GM12801 (cell line): Measurements from ENCODE around the gene MYL4.

Source experiments
- TF ChIP-seq, protein P1 (sequence below): IDR thresholded peaks from one replicate; pipeline ENCODE4 v1.5.1; 2011; ENCODE audit warnings: control low read depth; ENCODE audit not compliant: insufficient read length; ENCODE audit errors: extremely low read depth

MYL4 gene

DNA sequence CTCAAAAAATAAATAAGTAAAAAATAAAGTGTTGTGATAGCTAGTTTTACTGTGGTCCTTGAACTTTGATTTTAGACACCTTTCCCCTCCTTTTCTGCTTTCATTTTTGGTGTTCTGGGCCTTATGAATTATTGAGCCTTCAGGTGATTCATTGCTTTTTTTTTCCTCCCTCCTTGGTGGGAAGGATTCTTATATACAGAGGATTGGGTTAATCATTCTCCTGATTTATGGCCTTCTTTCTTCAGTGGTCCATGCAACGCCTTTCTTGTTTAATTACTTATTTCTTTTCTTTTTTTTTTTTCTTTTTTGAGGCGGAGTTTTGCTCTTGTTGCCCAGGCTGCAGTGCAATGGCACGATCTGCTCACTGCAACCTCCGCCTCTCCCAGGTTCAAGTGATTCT lies 8.0 kb upstream of the MYL4 start:
- TF ChIP-seq, protein P1, sequence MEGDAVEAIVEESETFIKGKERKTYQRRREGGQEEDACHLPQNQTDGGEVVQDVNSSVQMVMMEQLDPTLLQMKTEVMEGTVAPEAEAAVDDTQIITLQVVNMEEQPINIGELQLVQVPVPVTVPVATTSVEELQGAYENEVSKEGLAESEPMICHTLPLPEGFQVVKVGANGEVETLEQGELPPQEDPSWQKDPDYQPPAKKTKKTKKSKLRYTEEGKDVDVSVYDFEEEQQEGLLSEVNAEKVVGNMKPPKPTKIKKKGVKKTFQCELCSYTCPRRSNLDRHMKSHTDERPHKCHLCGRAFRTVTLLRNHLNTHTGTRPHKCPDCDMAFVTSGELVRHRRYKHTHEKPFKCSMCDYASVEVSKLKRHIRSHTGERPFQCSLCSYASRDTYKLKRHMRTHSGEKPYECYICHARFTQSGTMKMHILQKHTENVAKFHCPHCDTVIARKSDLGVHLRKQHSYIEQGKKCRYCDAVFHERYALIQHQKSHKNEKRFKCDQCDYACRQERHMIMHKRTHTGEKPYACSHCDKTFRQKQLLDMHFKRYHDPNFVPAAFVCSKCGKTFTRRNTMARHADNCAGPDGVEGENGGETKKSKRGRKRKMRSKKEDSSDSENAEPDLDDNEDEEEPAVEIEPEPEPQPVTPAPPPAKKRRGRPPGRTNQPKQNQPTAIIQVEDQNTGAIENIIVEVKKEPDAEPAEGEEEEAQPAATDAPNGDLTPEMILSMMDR: no peak

DNA sequence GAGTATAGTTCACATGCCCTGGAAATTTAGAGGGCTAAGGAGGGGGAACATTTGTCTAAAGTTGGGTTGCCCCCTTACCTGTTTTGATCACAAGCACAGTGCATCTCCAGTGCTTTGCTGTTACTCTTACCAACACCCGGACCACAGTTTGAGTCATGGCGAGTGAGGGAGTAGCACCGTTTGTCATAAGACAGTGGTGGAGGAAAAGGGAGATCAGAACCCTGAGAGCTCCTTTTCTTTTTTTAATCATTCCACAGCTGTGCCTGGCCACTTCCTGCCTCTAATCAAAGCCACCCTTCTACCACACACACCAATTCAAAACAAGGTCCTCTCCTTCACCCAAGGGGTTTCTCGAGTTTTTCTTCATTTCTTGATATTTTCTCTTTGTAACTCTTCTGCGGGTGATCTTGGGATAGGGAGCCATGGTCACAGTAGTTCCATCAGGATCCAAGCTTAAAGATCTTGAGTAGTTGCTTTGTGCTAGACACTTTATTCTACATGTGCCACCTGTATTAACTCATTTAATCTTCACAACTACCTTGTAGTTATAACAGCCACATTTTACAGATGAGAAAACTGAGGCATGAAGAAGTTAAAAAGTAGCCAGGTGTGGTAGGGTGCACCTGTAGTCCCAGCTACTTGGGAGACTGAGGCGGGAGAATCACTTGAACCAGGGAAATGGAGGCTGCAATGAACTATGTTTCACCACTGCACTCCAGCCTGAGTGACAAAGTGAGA lies 5.0 kb upstream of the MYL4 start:
- TF ChIP-seq, protein P1: no peak

DNA sequence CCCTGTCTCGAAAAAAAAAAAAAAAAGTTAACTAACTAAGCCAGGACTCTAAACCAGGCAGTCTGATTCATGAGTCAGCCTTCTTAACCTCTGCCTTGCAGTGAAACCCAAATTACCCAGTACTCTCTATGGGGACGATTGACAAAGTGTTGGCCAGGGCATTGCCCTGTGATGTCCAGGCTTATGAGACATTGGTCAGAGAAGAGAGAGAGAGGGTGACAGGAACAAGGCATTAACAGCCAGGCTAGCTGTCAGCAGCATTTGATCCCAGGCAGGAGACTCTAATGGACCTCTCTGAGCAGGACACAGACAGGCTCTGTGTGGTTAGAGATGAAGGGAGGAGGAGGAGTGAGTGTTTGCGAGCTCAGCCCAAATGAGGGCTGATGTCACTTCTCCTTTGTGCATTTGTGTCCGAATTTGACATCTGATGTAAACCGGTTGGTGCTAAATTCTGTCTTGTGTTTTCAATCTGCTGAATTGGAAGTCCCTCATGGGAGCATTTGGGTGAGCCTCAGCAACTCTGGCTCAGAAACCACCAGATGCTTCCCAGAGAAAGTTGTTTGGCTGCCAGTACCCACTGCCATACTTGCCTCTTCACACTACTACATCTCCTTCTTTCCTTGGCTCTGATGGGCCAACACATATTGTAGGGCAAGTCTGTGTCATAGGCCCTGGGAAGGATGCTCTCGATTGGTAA lies 4.3 kb upstream of the MYL4 start:
- TF ChIP-seq, protein P1: no peak

DNA sequence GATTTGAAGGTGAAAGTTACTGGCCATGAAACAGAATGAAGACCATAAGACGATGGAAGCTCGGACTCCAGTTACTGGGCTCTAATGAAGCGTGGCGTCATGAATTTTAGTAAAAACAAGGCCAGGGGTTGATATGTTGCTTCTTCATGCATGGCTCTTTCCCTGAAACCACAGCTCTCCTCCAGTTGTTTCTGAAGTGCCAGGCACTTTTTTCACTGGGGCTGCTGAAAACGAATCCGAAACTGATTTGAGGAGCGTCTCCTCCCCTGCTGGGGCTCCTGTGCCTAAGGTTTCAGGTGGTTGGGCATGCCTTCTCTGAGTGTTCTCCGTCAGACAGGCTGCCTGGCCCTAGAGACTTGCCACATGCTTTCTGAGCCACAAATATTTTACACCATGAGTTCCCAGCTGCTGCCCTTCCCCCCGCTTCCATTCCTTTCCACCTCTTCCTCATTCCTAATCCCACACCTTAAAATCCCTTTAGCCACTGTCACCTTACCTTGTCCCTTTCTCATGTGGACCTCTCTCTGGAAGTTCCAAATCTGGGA lies 3.7 kb upstream of the MYL4 start:
- TF ChIP-seq, protein P1: no peak

DNA sequence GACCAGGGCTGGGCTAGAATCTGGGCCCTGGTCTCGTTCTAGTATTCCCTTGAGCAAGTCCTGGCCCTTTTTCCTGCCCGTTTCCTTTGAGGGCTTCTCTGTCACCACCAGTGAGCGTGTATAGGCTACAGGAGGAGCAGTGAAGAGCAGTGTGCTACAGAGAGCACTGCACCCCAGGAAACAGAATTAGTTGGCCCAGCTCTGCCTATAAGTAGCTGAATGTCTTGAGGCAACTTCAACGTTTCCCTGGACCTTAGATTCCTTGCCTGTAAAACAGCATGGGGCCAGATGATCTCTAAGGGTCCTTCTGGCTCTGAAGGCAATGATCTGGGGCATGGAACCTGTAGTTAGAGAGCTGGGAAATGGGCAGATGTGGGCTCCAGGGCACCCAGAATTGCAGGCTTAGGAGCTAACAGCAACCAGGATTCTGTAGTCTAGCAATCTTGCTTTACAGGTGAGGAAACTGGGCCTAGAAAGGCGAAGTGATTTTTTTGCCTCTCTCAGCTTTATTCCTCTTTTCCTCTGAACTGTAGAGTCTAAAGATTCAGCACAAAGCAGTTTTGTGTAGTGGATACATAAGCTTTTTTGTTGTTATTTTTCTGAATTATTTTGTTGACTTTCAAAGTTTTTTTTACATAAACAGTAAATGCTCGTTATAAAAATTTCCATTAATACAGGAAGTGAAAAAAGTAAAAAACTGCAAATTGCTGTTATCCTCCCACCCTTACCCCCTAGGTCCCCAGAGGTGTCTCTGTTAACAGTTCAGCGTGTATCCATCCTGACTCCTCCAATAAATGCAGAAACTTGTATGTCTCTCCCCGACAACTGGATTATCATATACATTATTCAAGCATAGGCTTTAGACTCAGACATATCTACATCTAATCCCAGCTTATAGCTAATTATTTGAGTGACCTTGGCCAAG lies 1.7 kb upstream of the MYL4 start:
- TF ChIP-seq, protein P1: no peak

DNA sequence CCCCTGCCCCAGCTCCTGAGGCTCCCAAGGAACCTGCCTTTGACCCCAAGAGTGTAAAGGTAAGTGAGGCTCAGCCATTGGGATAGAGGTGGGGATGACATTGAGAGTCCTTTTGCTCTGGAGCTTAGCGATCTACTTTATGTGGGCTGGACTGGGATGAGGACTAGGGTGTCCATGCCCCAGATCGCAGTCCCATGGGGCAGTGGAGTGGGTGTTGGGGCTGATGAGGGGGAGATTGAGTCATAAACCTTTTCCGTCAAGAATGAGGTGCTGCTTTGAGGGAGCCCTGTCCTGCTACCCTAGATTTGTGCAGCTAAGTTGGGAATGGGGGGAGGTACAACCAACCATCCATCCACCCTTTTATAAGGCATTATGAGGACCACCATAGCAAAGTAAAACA lies 351 bp downstream of the MYL4 start:
- TF ChIP-seq, protein P1: no peak

DNA sequence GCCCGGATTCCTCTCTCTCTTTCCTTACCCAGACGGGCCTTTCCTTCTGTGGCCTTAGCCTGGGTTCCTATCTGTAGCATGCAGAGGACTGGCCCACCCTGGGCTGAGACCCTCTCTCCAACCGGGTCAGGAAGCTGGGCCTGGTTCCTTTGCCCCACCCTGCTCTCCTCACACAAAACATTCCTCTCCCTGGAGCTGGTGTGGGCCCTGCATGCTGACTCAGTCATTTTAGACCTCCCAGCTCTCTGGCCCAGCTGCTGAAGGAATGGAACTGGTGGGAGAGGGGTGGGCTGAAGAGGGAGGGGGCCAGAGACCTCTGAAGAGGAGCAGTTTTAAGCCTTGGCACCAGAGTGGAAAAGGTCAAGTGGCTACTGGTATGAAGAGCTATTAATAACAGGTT lies 957 bp downstream of the MYL4 start:
- TF ChIP-seq, protein P1: no peak
